Cardiac muscle cell (in vitro differentiated cells and primary cell): Measurements from ENCODE around the gene CAPN2. TPM values are rescaled to one million over a fixed set of nuclear protein-coding genes. Genes with fewer than 3 reads are reported as not detected.

ENCODE experiments used
- DNase-seq, 2 donors: peaks; one replicate each; pipeline versions ENCODE4 v3.0.0 to v3.0.0-alpha.2; 2010 to 2017; ENCODE audit warnings: low read depth in 1 of 2, low spot score in 1 of 2
- H3K27ac ChIP-seq: fragments of 200-600 bp; sonication (generic); 2 replicates; pipeline ENCODE4 v1.5.1; 2016
- H3K27me3 ChIP-seq: fragments of 200-600 bp; sonication (generic); 2 replicates; pipeline ENCODE4 v1.6.0; 2016; ENCODE audit warnings: control low read depth
- H3K36me3 ChIP-seq: fragments of 200-600 bp; sonication (generic); 2 replicates; pipeline ENCODE4 v1.5.1; 2016; ENCODE audit warnings: control low read depth
- H3K4me1 ChIP-seq: fragments of 200-600 bp; sonication (generic); 2 replicates; pipeline ENCODE4 v1.8.1; 2017; ENCODE audit warnings: low read depth, mild to moderate bottlenecking, mixed run types
- H3K4me3 ChIP-seq: fragments of 200-600 bp; sonication (generic); 2 replicates; pipeline ENCODE4 v1.5.1; 2016; ENCODE audit warnings: mild to moderate bottlenecking
- H3K9me3 ChIP-seq: fragments of 200-600 bp; sonication (generic); 2 replicates; pipeline ENCODE4 v1.5.1; 2017; ENCODE audit warnings: low read depth, mild to moderate bottlenecking, control low read depth
- polyA plus RNA-seq: library from polyadenylated mRNA; unstranded; fragments of >200 nt; fragmentation: Nextera tagmentation; extraction: Ambion mirVana; gene quantifications from 2 replicates; pipeline ENCODE4 v1.2.1, GENCODE V29; 2016
- total RNA-seq: library from RNA; depleted of rRNA; stranded (reverse); fragments of >200 nt; gene quantifications from 2 replicates; pipeline ENCODE4 v1.2.3, GENCODE V29; 2016
- TF ChIP-seq, protein P1 (sequence below): IDR thresholded peaks from 2 replicates; pipeline ENCODE4 v1.5.1; 2012; ENCODE audit warnings: low read depth, mild to moderate bottlenecking, low read length

The CAPN2 gene
- total and polyA plus RNA-seq, 2 experiments from 2014 or later = 65.5 to 110 TPM

DNA sequence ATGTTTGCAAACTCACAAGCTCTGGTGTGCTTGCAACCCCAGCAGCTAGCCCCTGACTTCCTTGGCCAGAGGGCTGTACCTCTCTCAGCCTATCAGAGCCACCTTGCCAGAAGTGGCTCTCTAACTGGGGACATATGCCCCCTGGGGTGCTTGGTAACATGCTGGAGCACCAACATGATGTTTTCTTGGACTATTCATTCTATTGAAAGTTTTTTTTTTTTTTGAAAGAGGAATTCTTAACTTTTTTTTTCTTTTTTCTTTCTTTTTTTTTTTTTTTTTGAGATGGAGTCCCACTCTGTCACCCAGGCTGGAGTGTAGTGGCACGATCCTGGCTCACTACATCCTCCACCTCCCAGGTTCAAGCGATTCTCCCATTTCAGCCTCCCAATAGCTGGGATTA, 32.2 kb upstream of the CAPN2 start:
- no peaks in the 10 kb centered on the region for H3K36me3 ChIP-seq
- no peak for DNase-seq
- no peak overlapping the region for H3K27ac ChIP-seq
- H3K9me3 ChIP-seq = no peaks in the 10 kb centered on the region
- H3K4me1 ChIP-seq = no peaks in the 10 kb centered on the region
- H3K27me3 ChIP-seq = peaks cover 4% of the 10 kb centered on the region
- H3K4me3 ChIP-seq = no peak overlapping the region
- TF ChIP-seq, protein P1, sequence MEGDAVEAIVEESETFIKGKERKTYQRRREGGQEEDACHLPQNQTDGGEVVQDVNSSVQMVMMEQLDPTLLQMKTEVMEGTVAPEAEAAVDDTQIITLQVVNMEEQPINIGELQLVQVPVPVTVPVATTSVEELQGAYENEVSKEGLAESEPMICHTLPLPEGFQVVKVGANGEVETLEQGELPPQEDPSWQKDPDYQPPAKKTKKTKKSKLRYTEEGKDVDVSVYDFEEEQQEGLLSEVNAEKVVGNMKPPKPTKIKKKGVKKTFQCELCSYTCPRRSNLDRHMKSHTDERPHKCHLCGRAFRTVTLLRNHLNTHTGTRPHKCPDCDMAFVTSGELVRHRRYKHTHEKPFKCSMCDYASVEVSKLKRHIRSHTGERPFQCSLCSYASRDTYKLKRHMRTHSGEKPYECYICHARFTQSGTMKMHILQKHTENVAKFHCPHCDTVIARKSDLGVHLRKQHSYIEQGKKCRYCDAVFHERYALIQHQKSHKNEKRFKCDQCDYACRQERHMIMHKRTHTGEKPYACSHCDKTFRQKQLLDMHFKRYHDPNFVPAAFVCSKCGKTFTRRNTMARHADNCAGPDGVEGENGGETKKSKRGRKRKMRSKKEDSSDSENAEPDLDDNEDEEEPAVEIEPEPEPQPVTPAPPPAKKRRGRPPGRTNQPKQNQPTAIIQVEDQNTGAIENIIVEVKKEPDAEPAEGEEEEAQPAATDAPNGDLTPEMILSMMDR = no peak

DNA sequence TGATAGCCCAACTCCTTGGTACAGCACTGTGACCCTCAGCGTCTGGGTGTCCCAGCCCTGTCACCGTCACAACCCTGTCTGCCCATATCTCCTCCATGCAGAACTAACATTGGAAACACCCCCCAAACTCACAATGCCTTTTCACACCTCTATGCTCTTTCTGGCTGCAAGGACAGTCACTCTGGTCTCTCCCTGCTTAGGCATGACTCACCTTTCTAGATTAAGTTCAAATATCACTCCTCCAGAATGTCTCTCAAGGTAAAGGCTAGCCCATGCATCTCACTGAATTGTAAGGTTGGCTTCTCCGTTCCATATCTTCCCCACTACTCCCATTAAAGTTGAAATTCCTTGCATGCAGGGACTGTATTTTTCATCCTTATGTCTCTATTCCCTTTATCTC, 29.8 kb upstream of the CAPN2 start:
- DNase-seq = no peak
- TF ChIP-seq, protein P1 = no peak
- Histone ChIP-seq H3K36me3 (no peaks in the 10 kb centered on the region), H3K27ac (no peak overlapping the region), H3K9me3 (no peaks in the 10 kb centered on the region), H3K4me1 (no peaks in the 10 kb centered on the region), H3K27me3 (peaks cover 4% of the 10 kb centered on the region), H3K4me3 (no peak overlapping the region)

DNA sequence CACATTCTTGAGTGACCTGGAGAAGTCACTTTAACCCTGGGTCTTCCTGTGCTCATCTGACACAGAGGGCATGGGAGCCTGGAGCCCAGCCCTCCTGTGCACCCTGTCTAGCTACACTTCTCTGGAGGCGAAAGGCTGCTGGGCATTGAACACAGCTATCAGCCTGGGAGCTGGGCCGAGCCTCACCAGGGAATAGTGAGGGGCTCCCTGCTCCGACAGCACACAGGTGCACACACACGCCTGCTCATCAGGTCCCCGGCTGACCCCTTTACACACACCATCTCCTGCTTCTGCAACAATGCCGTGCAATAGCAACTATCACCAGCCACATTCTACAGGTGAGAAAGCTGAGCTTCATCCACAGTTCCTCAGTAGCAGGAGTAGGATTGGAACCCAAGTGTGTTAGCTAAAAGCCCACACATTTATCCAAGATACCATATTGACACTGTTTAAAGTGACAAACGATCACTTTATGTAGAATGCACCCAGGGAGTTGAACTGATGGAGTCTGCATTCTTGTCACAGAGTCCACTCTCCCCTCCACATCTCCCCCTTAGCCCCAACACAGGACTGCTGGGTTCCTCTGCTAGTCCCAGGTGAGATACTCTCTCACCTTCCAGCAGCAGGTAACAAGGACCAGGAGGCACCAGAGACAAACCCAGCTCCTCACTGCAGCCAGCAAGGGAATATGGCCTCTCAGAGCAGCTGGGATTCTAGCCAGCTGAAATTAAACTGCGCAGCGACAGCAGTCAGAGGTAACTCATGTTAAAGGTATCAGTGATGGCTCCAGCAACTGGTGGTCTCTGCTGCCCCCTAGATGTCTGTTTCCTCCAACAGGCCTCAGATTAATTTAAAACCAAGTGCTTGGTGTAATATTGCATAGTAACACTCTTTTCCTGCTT, 28.5 kb upstream of the CAPN2 start:
- Histone ChIP-seq H3K36me3 (no peaks in the 10 kb centered on the region), H3K4me1 (no peaks in the 10 kb centered on the region), H3K4me3 (no peak overlapping the region), H3K9me3 (no peaks in the 10 kb centered on the region), H3K27me3 (peaks cover 4% of the 10 kb centered on the region), H3K27ac (no peak overlapping the region)
- peak; percentile 70 to 83 for DNase-seq
- TF ChIP-seq, protein P1 = peak; percentile 72

DNA sequence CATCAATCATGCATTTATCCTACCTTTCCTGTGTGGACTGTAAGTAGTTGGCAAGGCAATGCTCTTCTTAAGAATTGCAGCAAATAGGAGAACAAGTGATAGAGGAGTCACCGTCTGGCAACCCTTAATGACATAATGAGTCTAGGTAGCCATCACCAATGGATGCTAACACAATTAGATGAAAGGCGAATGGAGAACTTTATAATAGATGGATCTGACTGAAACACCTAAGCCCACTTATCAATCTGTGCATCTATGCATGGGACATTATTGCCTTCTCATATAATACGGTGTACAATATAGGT, 27.9 kb upstream of the CAPN2 start:
- no peak for DNase-seq
- Histone ChIP-seq H3K4me1 (no peaks in the 10 kb centered on the region), H3K36me3 (no peaks in the 10 kb centered on the region), H3K27ac (no peak overlapping the region), H3K27me3 (peaks cover 4% of the 10 kb centered on the region), H3K4me3 (no peak overlapping the region), H3K9me3 (no peaks in the 10 kb centered on the region)
- TF ChIP-seq, protein P1 = no peak

DNA sequence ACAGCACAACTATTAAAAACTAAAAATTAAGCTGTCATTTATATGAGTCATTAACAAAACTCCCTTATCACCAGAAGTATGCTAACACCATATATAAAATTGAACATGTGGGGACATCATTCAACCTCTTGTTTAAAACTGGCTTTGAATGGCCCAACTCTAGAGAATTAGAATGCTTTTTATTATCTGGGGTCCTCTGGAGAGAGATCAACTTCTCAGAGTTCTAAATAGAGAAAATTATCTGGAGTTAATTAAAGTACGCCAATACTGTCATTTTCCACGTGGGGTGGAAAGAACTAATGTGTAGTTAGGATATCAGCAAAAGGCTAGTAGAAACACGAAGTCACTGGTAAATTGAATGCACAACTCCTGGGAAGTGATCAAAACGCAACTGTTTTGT, 21.2 kb upstream of the CAPN2 start:
- TF ChIP-seq, protein P1 = no peak
- Histone ChIP-seq H3K9me3 (no peaks in the 10 kb centered on the region), H3K27me3 (no peaks in the 10 kb centered on the region), H3K4me3 (no peak overlapping the region), H3K27ac (no peak overlapping the region), H3K4me1 (no peaks in the 10 kb centered on the region), H3K36me3 (no peaks in the 10 kb centered on the region)
- no peak for DNase-seq
